Liver (tissue), 3 donors: ENCODE data around the gene ARNT2.

Source experiments
- GABPA ChIP-seq, 2 donors: IDR thresholded peaks in 1 of 2; conservative IDR thresholded peaks in 1 of 2; 2 replicates each; pipeline ENCODE4 v1.6.1; 2016; ENCODE audit warnings: antibody characterized with exemption in 2 of 2, mild to moderate bottlenecking in 1 of 2, moderate library complexity in 1 of 2
- RAD21 ChIP-seq, 2 donors: IDR thresholded peaks; 2 replicates each; pipeline ENCODE4 v1.6.1; 2016; ENCODE audit warnings: antibody characterized with exemption in 2 of 2, mild to moderate bottlenecking in 2 of 2
- TF ChIP-seq, protein P1 (sequence below): fragments of 150-350 bp; IDR thresholded peaks from 2 replicates; pipeline ENCODE4 v1.5.1; 2017; ENCODE audit warnings: improper control_type of control experiment, low read depth, low read length; ENCODE audit not compliant: missing input control
- TF ChIP-seq, protein P2 (sequence below): IDR thresholded peaks from 2 replicates; pipeline ENCODE4 v1.6.1; 2016; ENCODE audit warnings: antibody characterized with exemption, mild to moderate bottlenecking
- donor health status: healthy.
- donor health status: healthy.

DNA sequence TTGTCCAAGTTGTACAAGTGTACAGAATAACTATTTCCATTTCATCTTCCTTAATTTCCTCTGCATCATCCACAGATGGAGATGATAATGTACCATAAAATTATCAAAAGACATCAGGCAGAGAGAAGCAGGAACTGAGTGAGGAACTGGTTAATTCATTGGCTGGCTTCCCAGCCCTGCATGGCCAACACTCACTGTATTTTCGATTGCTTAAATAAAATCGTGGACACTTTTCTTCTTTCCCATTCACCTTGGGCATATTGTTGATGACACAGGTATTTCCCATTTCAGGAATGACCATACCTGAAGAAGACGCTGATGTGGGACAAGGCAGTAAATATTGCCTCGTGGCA lies 146.7 kb downstream of the ARNT2 start:
- TF ChIP-seq, protein P1, sequence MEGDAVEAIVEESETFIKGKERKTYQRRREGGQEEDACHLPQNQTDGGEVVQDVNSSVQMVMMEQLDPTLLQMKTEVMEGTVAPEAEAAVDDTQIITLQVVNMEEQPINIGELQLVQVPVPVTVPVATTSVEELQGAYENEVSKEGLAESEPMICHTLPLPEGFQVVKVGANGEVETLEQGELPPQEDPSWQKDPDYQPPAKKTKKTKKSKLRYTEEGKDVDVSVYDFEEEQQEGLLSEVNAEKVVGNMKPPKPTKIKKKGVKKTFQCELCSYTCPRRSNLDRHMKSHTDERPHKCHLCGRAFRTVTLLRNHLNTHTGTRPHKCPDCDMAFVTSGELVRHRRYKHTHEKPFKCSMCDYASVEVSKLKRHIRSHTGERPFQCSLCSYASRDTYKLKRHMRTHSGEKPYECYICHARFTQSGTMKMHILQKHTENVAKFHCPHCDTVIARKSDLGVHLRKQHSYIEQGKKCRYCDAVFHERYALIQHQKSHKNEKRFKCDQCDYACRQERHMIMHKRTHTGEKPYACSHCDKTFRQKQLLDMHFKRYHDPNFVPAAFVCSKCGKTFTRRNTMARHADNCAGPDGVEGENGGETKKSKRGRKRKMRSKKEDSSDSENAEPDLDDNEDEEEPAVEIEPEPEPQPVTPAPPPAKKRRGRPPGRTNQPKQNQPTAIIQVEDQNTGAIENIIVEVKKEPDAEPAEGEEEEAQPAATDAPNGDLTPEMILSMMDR = no peak
- TF ChIP-seq, protein P2, sequence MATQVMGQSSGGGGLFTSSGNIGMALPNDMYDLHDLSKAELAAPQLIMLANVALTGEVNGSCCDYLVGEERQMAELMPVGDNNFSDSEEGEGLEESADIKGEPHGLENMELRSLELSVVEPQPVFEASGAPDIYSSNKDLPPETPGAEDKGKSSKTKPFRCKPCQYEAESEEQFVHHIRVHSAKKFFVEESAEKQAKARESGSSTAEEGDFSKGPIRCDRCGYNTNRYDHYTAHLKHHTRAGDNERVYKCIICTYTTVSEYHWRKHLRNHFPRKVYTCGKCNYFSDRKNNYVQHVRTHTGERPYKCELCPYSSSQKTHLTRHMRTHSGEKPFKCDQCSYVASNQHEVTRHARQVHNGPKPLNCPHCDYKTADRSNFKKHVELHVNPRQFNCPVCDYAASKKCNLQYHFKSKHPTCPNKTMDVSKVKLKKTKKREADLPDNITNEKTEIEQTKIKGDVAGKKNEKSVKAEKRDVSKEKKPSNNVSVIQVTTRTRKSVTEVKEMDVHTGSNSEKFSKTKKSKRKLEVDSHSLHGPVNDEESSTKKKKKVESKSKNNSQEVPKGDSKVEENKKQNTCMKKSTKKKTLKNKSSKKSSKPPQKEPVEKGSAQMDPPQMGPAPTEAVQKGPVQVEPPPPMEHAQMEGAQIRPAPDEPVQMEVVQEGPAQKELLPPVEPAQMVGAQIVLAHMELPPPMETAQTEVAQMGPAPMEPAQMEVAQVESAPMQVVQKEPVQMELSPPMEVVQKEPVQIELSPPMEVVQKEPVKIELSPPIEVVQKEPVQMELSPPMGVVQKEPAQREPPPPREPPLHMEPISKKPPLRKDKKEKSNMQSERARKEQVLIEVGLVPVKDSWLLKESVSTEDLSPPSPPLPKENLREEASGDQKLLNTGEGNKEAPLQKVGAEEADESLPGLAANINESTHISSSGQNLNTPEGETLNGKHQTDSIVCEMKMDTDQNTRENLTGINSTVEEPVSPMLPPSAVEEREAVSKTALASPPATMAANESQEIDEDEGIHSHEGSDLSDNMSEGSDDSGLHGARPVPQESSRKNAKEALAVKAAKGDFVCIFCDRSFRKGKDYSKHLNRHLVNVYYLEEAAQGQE = no peak
- TF ChIP-seq GABPA (IDR thresholded peaks at IDR 0.05 in 1 of 2, conservative IDR thresholded peaks at IDR 0.05 in 1 of 2) (no peak), RAD21 (IDR thresholded peaks at IDR 0.05) (no peak)
